Embryonic facial prominence (tissue), 1 donor: ENCODE data around the gene RUNX1.

Experiments
- DNase-seq: peaks from one replicate; pipeline ENCODE4 v3.0.0-alpha.2; 2016; ENCODE audit errors: extremely low spot score

The RUNX1 gene

DNA sequence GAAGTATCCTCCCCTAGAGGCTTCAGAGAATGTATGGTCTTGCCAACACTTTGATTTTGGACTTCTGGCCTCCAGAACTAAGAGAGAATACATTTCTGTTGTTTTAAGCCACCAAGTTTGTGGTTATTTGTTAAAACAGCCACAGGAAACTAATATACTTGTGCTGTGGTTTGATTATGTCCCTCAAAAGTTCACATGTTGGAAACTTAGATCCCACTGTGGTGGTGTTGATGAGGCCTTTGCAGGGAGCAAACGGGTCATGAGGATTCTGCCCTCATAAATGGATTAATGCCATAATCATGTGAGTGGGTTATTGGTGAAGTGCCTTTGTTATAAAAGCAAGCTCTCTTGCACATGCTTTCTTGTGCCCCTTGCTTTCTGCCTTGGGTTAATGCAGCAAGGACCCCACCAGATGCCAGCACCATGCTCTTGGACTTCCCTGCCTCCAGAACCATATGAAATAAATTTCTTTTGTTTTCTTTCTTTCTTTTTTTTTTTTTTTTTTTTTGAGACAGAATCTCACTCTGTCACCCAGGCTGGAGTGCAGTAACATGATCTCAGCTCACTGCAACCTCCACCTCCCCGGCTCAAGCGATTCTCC lies 223.1 kb downstream of the RUNX1 start:
- no peak for DNase-seq

DNA sequence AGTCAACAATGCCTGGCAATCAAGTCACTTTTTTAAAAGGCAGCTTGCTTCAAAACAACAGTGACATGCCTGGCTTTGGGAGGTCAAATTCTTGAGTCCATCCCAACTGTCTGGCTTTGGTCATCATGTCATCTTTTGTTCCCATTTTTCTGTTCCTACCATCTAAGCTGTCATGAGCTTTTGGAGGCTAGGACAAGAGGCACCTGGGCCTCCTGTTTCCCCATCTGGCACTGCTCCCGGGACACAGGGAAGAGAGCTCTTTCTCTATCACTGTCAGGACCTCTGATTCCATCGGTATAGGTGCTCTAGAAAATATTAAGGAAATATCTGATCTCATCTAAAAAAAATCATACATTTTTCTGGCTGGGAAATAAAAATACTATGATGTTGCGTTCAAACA lies 224.0 kb downstream of the RUNX1 start:
- no peak for DNase-seq

DNA sequence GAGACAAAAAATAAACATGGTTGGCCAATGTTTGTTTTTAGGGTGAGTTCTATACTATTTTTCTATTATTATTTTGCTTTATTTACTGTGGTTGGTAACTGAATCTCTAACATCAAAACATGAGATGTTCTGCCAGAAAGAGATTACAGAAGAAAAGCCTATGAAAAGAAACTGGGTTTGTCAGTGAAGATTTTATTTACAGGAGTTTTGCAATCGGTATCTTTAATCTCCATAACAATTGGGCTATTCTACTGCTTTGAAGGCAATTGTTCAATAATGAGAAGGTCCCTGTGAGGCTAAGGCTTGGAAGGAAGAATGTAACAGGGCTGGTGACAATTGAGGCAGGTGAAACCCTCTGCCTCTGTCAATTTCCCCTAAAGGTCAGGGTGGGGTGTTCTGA lies 224.8 kb downstream of the RUNX1 start:
- DNase-seq = no peak

DNA sequence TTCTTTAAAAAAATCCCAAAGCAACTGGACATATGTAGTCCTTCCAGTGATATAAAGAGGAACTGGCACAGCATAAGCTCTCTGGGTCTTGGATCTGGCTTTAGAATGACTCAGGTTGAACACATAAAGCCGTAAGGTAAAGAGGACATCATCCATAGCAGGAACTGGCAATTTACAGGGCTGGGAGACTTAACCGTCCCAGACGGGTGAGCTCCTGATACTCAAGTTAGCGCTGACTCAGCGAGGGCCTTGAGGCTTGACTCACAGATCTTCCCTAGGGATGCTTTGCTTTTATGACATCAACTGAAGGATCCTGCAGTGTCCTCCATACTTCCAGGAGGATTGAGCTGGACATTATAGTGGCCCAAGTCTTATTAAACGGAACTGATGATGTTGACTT lies 226.2 kb downstream of the RUNX1 start:
- no peak for DNase-seq

DNA sequence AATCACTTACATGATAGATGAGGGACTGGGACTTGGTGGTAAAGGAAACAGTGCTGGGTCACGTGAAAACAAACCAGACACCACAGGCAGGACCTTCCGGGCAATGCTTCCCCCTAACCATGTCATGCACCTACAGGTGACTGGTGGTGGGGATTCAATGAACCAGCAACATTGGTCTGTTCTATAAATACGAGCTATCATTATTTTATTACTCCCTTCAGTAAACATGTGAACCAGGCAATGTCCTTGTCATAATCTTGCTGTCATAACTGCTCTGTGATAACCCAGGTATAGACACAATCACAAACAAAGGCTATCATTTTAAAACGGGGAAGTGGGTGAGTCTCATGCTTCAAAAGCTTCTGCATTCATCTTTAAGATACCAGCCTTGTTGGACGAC lies 226.9 kb downstream of the RUNX1 start:
- DNase-seq = no peak

DNA sequence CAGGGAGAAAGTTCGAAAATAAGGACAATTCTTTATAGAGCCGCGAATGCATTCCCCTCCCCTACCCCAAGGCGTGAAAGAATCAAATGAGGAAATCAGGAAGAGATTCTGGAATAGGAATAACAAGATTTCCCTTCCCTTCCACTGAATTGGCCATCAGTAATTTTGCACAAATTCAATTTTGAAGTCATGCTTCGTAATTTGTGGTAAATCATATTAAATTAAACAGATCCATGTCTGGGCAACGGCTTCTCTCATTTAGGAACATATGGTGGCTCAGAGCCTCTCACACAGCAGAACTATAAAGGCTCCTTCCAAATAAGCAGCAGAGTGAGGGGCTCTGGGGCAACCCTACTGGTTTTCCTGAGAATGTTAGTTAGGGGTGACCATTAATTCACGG lies 227.4 kb downstream of the RUNX1 start:
- no peak for DNase-seq

DNA sequence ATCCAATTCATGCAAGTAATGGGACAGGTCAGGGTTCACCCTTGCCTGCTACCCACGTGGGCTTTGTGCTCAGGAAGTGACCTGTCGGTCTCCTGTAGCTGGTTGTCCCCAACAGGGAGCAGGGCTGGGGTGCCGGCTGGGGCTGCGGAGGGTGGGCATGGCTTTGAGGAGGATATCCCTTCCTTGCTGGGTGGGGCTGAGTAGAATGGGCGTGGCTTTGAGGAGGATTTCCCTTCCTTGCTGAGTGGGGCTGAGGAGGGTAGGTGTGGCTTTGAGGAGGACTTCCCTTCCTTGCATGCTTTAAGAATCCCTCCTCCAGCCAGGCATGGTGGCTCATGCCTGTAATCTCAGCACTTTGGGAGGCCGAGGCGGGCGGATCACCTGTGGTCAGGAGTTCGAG lies 229.1 kb downstream of the RUNX1 start:
- no peak for DNase-seq

DNA sequence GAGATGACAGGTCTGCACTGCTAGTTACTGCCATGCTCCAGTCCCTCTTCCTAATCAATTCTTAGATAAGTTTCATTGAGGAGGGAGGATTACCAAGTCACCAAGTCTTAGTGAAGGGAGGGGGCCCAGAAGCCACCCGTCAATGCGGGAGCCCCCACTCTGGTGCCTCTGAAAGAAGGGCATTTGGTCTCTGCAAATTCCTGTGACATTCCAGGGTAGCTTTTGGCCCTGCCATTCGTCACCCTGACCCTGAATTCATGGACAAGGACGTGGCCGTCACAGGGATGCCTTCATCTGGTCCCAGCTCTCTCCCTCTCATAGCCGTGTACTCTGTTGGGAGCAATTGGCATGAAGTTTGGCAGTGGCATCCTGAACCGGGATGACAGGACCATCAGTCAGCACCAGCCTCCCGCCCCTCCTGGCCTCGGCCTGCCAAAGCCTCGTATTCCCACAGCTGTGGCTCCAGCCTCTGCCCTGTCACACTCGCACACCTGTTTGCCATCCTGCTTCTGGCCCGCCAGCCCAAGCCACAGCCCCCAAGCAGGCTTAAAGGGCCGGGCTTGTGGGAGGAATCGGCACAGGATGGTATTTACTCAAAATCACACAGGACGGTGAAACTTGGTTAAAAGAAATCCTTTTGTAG lies 229.6 kb downstream of the RUNX1 start:
- no peak for DNase-seq

DNA sequence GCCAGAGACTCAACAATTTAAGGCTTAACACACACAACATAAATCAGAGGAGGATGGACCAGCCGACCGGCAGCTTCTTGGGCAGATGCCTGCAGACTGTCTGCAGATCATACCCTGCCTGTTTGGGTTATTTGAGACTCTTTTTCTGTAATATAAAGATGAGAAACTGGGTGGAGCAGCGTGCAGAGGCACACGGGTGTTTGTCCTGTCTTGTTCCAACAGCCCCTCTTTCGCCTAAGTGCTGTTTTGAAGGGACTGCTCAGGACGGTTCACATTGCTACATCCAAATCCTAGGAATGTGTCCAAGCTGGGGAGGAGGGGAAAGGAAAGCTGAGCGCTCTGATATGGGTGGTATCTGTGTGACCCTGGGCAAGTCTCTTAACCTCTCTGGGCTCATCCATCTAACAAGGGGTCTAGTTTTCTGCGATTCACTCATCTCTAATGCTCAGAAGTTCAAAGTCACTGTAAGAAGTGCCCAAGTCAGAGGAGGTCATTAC lies 230.4 kb downstream of the RUNX1 start:
- DNase-seq = no peak

DNA sequence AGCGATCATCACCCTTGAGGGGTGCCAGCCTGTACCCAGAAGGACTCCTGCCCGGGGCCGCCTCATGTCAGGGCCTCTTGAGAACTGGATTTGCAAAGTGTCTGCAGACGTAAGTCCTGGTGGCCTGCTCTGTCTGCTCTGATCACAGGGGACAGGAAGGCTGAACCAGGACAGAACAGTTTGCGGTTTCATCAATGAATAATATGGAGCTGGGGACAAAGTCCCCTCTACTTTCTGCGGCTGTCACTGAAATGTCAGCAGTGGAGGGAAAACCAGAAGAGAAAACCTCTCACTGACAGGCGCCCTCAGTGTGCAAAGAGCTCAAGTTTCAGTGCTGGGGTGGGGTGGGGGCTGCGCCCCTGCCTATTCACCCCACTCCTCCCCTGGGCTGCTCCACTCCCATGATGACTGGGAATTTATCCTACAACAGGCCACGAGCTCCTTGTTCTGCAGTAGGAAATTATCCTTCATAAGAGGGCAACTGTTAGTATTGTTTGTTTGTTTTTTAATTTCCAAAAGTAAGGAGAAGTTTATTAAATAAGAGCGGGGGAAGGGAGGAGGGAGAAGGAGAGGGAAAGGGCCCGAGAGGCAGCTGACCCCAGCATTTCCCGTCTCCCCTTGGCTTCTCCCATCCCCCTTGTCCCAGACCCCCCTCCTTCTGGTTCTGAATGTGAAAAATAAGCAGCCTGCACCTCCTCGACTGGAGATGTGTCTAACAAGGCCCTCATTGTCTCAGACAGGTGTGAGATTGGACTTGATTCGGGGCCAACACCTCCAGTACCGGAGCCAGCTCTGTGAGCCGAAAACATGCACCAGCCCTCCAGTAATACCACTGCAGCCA lies 231.1 kb downstream of the RUNX1 start:
- no peak for DNase-seq

DNA sequence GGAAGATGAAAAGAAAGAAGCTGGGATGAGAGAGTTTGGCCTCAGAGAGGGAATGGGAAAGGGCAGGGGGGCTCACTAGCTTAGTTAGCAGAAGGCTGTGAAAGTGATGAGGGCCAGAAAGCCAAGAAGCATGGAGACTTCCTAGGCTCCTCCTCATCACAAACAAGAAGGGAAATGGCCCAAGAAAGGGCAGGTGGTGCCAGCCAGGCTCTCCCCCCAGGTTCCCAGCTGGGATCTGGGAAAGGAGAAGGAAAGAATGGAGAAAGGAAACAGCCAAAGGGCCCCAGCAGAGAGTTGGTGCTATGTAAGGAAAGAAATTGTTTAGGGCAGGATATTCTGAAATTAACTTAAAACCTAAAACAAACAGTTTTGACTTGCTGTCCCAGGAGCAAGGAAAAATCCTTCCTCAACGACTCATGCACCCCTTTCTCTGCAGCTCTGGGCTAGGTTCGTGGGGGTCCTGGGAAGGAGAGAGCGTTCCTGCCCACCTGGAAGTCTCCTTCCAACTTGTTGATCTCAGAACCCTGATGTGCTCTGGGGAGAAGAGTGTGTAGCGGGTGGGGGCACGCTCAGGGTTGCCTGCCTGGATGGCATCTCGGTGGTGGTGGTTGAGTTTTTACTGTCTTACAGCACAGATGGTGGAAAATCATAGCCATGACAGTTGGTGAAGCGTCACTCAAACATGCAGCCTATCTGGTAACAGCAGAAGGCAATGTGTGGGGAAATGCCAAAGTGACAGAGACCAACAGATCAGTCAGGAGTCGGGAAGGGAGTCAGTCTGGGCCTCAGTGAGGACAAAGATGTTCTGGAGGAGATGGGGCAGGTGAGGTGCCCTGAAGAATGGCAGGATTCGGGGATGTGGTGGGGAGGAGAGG lies 233.0 kb downstream of the RUNX1 start:
- no peak for DNase-seq

DNA sequence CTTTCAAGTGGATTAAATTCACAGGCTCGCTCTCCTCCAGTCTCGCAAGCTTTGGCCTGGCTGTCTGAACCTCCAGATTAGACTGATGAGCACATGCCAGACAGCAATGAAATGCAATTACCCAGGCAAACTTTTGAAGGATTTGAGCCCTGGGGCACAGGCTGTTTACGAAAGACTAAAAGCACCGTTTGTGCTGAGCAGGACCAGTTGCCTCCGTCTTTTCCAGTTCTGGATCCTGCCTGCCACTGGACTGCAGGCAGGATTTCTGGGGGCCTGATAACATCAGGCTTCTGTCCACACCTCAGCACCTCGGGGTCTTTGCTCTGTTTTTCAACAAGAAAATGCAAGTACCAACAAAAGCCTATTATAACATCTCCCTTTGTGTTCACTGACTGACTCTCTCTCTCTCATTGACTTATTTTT lies 234.6 kb downstream of the RUNX1 start:
- no peak for DNase-seq

DNA sequence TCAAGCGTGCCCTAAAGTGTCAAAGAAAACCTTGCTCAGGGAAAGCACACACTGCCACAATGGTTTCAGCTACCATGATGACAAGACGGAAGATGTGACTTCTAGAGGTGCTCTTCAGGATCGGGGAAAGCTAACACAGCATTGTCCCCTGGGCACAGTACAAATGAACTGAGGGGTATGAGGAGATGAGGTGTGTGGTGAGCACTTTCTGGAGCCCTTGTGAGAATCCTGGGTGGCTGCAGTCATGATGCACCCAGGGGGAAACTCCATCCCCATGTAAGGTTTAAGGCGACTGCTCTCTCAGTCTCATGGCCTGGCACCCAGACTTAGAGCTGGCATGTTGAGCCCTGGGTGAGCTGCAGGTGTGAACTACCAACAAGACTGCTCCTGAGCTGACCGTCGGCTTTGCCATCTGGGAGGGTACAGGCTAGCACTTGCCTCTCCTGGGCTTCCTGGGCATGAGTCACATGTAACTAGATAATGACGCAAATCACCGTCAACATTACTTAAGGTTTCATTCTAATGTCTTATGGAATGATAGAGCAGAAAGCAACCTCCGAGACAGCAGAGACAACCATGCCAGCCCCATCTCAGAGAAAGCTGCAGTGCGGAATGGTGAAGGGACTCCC lies 235.7 kb downstream of the RUNX1 start:
- no peak for DNase-seq

DNA sequence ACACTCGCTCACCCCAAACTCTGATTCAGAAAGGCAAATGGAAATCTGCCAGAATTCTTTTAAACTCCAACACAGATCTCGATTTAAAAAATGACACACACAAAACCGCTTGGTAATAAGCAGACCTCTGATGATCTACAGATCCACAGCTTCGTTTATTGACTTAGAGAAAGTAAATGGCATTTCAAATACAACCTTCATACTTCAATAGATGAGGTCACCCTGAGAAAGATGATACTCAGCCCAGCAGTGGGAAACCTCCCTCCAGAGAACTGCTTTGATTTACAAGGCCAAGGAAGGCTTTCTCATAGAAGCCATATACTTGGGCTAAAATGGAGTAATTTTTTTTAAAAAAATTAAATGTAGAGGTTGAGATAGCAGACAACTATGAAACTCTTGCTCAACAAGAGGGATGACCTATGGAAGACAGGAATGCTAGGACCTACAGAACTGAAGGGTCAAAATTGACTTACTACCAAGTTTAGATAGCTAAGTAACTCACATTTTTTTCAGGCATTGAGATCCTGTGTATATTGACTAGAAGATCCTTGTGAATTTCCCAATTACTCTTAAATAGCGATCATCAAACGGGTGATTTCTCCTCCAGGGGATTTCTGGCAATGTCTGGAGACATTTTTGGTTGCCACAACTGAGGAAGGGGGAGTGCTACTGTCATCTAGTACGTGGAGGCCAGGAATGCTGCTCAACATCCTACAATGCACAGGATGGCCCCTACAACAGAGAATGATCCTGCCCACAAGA lies 236.4 kb downstream of the RUNX1 start:
- no peak for DNase-seq

DNA sequence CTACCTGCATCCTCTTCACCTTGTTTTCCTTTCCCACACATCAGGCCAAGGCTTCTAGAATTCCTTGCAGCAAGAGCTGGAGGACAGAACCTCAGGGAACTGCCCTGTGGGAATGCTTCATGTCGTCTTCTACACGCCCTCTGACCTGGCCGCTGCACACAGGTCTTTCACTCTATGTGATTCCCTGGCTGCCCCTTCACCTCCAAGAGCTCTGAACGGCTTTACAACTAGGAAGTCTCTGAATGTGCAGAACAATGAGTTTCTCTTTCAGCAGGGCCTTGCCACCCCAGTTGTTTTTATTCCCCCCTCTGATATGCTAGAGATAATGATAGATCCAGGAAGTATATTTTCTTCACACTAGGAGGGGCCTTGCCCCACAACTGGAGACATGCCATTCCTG lies 237.7 kb downstream of the RUNX1 start:
- no peak for DNase-seq

DNA sequence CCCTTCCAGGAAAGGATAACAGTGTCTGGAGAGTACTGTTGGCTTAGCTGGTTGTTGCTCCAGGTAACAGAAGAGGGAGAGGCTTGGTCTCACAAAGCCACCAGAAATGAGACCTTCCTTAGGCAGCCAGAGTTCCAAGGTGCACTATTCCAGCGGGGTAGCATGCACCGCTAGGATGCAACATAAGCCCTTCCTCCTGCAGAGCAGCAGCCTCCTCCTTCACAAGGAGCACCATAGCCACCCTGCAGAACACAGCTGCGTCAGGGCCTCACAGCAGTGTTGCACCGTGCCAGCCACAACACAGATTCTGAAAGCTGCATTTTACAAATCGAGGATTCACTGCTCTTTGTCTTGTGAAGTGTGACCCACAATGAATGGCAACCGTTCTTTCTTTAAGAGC lies 238.3 kb downstream of the RUNX1 start:
- DNase-seq = no peak

DNA sequence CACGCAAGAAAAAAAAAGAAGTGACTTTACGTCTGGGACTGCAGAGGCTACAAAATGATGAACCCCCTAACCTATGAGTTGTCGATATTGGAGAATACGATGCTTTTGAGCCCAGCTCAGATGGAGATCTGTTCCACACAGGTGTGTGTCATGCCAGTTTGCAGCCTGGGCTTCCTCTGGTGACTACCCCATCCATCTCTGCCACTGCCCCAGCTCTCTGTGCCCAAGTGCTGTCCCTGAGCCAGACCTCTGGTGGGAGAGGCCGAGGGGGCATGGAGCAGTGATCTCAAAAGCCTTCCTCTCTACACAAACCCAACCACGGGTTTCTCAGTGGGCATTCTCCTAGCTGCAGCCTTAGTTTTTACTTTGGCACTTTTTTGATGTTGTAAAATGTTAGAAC lies 239.3 kb downstream of the RUNX1 start:
- DNase-seq = no peak

DNA sequence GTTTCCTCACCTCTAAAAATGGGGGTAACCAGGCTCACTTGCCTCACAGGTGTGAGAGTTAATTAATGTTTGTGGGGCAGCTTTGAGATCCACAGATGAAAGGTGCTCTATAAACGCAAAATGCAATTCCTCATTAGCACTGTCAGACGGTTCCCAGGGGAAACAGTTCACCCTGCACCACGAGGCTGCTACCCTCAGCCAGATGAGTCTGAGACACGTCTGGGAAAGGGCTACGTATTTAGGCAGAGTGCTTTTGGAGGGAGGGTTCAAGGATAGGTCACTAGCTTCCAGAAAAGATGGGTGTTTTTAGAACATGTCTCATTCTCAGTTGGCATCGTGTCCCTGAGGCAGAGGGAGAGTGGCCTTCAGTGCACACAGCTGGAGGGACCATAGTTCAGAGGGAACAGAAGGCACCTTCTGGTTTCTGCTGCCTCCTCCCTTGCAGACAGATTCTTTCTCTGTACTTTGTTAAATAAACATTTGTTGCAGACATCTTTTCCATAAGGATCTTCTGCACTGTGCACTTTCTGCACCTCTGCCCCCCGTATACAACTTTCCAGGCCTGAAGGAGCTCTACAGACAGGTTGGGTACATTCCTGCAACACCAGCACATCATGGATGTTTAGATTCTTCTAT lies 240.4 kb downstream of the RUNX1 start:
- DNase-seq = no peak

DNA sequence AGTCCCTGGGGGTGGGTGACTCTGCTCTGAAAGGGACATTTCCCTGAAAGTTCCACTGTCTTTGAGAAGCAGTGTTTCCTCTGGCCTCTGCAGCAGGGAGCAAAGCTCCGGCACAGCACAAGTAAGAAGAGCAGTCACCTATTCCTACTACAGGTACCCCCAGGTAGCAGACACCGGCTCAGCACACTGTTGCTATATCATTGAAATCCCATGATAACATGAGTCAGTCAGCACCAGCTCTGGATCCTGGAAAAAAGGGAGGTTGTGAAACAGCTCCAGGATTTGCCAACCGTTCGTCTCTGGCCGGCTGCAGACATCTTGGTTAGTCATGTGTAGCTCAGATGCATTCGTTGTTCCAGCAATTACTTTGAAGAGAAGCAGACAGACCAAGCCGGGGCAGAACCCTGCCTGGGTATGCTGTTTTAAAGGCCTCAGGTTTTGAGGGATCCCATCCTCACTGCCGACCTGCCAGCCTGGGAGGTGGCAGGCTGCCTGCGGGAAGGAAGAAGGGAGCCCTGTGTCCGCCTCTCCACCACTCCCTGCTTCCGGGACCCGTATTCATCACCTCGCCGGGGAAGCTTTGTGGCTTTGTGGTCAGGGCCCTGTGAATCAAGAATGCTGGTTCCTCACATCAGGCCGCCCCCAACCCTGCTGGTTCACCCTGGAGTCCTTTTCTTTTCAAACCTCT lies 241.1 kb downstream of the RUNX1 start:
- DNase-seq = no peak
